Stimulated activated CD8-positive, alpha-beta memory T cell treated with anti-CD3 and anti-CD28 coated beads, Interleukin-15, amount 100 ng/mL, for 24 hours (primary cell): ENCODE results near the gene CGA.
"Not testable (repeated sequence)": the region's sequence is repeated elsewhere in the genome, so short reads cannot be mapped to it uniquely, and the experiment has no call there.

Source experiments
- DNase-seq: peaks from one replicate; pipeline ENCODE4 v3.0.0-alpha.2; 2020; ENCODE audit warnings: low read depth

The CGA gene

DNA sequence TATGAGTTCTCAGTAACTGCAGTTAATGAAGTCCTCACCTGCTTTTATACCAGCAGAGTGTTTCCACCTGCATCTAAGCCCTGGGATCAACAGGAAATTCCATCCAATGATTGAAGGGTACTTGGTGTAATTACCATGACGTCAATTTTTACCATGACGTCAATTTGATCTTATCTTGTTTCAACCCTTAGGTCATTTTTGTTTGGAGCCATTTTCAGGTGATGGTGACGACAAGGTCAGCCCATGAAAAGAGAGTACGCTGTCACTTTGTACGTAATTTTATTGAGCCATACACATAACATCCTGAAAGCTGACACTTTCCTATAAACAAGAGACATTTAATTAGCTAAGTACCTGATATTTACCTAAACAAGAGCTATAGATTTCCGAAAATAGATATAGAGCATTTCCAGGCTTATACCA lies at the start of gene CGA:
Gene CGA, minus strand, starts transcription at position 20 of the 423 bp plus-strand sequence. CDS start 6,906 bp downstream, outside the sequence.
- DNase-seq: no peak

DNA sequence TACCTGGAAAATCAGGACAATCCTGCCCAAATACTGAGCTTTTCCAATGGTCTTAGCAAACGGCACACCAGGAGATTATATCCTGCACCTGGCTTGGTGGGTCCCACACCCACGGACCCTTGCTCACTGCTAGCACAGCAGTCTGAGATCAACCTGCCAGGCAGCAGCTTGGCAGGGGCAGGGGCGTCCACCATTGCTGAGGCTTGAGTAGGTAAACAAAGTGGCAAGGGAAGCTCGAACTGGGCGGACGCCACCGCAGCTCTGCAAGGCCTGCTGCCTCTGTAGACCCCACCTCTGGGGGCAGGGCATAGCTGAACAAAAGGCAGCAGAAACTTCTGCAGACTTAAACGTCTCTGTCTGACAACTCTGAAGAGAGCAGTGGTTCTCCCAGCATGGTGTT lies 45.0 kb upstream of the CGA start:
- not testable (repeated sequence) for DNase-seq

DNA sequence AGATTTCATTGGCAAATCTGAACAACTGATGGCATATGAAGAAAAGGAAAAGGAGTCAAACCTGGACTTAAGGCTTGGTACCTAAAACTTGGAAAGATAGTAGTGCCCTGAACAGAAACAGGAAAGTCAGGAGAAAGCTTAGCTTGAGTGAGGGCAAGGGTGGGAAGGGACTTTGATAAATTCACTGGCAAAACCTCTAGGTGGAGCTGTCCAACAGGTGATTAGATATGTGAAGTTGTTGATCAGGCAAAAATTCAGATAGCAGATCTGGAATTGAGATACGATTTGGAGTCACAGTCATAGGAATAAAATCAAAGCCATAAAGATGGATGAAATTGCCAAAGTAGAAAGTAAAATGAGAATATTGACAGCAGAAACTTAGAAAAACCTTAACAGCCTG lies 44.3 kb upstream of the CGA start:
- DNase-seq: no peak

DNA sequence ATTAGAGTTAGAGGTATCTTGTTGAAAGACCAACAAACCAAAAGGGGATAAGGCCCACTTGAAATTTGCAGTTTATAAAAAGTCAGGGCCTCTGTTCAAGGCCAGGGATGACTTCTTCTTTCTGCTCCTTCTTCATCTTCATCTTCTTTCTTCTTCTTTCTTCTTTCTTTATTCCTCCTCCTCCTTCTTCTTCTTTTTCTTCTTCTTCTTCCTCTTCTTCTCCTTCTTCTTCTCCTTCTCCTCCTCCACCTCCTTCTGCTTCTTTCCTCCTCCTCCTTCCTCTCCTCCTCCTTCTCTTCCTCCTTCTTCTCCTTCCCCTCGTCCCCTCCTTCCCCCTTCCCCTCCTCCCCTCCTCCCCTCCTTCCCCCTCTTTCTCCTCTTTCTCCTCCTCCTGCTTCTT lies 42.1 kb upstream of the CGA start:
- no peak for DNase-seq

DNA sequence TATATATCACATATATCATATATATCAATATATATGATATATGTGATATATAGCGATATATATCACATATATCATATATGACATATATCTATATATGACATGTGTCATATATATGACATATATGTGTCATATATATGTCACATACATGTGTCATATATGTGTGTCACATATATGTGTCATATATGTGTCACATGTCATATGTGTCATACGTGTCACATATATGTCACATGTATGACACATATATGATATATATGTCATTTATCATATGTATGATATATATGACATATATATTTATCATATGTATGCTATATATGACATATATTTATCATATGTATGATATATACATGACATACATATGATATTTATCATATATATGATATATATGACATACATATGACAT lies 32.8 kb upstream of the CGA start:
- no peak for DNase-seq

DNA sequence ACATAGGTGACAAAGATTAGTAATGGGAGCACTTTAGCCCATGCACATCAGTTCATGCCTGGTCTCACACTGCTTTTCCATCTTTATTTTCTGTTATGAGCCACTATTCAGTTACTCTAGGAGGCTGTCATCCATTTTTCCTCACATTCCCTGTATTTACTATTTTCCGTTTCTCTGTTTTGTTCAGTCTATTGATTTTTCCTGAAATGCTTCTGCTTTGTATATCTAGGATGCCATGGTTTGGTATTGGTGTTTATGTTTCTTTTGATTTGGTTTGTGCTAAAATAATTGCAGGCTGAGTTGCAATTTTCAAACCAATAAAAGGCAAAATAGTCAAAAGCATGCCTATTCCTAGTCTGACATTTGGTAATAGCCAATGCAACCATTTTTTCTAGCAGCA lies 31.6 kb upstream of the CGA start:
- DNase-seq: no peak

DNA sequence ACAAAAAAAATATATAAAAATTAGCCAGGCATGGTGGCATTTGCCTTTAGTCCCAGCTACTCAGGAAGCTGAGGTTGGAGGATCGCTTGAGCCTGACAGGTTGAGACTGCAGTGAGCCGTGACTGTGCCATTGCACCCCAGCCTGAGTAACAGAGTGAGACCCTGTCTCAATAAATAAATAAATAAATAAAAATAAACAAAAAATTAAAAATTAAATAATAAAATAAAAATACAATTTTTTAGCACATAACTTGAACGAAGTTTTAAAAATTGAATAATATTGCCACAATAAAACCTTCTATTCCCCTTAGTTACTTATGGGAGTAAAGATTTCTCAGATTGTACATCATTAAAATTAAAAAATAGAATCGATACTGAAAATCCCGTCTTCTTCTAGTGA lies 29.2 kb upstream of the CGA start:
- DNase-seq: no peak

DNA sequence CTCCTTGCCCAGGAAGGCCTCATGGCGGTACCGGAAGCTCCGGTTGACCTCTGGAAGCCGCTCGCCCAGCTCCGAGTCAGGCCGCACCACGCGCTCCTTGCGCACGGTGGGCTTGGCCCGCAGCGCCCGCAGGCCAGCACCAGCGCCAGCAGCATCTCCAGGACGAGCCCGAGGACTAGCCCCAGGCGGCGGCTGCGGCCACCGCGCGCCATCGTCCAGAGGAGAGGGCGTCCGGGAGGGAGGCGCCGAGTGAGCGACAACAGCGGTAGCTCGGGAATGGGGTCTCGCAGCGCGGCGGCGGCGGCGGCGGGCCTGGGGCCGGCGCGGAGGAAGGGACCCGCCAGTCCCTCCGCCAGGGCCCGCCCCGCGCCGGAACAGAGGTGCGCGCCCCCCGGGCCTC lies 27.6 kb upstream of the CGA start:
- no peak for DNase-seq

DNA sequence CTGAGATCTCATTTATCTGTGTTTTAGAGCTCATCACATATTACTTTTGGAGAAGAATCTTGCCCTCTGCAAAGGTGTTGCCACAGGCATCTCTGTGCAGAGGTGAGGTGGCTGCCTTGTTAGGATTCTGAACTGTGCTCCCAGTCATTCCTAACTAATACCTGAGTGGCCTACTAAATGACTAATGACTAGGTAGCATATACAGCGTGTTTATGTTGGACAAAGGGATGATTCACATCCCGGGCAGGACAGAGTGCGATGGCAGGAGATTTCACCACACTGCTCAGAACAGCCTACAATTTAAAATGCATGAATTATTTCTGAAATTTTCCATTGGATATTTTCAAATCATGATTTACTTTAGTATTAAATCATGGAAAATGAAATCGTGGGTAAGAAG lies 23.1 kb upstream of the CGA start:
- no peak for DNase-seq

DNA sequence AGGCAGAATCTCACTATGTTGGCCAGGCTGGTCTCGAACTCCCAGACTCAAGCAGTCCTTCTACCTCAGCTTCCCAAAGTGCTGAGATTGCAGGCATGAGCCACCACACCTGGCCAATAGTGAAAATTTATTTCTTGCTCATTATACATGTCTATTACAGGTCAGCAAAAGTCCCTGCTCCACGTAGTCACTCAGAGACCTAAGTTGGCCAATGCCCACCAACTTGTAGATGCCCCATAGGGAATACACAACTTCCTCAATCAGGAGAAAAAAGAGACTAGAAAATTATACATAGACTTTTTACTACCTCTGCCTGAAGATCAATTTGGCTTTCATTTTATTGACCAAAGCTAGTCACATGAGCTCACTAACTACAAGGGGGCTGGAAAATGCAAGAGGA lies 22.0 kb upstream of the CGA start:
- DNase-seq: no peak

DNA sequence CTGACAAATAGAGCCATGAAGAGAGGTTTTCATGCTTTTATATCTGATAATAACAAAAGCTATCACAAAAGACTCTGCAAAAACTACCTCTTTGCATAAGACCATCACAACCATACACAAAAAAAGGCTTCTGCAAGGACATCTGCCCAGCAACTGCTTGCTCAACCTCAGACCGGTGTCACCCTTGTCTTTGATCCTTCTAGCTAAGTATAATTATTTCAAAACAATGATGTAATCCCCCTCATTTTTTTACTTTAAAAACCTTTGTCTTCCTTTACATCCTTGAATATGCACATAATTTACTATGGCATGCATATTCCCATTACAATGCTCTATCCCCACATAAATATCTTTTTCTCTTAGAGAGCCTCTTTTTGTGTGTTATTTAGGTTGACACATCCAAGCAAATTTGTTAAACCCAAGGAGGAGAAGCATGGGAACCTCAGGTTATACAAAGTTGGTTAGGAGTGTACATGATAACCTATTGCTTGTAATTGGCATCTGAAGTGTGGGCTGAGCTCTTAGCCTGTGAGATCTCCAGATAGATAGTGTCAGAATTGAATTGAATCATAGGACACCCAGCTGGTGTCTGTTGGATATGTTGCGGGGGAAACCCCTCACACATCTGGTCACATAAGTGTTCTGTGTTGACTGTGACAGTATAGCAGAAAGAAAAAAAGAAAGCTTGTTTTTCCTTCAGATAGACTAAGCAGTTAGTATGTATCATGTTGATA lies 20.7 kb upstream of the CGA start:
- no peak for DNase-seq

DNA sequence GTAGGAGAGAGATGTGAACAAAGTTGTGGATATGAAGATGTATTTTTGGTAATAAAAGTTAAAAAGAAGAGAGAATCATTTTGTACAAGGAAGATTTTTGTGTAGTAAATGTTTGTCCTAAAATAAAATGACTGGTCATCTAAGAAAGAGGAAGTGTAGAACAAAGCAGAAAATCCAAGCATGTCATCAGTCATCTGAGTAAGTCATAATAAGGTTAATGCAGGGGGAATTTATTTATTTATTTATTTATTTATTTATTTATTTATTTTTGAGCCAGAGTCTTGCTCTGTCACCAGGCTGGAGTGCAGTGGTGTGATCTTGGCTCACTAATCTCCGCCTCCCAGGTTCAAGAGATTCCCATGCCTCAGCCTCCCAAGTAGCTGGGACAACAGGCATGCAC lies 15.7 kb upstream of the CGA start:
- DNase-seq: no peak

DNA sequence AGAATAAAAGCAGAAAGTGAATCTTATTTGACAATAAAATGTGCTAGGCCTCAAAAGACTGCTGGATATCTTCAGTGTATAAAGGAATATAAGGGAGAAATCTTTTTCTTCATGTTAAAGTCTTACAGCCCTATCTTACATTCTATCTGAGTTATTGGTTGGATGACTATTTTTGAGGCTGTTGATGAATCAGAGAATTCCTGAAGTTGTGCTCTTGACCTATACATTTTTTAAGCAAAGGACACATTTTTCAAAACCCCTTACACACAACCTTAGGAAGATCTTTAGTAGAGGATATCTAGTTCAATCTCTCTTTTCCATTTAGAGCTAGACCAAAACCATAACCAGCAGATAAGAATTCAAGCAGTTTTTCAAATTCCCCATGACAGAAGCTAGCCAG lies 10.9 kb upstream of the CGA start:
- no peak for DNase-seq

DNA sequence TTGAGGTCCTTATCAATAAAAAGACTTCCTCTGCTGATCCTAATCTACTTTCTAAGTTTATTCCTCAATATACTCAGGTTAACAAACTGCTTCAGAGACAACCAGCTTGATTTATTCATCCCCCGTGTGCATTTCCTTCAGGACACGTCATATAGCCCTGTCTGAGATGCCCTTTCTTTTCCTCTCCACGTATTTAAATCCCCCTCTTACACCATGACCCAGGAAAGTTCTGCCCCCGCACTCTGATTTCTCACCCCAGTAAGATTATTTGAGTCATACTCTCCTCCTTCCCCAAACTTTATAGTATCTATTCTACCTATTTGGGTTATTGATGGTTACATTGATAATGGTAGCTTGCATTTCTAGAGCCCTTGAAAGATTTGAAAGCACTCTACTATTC lies 9.8 kb upstream of the CGA start:
- no peak for DNase-seq

DNA sequence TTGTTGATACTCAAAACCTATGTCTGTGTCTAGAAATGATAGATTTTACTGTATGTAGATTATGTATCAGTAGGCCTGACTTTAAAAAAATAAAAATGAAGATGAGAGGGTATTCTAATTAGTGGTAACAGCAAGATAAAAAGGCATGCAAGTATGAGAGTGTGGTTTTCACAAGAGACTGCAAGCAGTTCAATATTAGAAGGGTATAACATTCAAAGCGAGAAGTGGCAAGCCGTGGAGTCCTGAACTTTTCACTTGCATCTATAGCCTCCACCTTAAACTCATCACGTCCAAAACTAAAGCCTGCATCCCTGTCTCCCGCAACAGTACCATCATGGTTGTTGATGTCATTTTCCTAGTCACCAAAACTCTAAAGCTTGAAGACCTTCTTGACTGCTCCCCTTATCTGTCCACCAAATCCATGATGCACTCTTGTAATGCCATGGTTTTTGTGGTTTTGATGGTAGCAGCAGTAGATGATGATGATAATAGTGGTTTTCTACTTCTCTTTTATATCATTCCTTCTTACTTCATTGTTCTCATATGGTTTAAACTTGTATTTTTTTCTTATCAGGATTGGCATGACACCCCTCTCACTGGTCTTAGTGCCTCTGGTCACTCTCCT lies 9.2 kb upstream of the CGA start:
- no peak for DNase-seq

DNA sequence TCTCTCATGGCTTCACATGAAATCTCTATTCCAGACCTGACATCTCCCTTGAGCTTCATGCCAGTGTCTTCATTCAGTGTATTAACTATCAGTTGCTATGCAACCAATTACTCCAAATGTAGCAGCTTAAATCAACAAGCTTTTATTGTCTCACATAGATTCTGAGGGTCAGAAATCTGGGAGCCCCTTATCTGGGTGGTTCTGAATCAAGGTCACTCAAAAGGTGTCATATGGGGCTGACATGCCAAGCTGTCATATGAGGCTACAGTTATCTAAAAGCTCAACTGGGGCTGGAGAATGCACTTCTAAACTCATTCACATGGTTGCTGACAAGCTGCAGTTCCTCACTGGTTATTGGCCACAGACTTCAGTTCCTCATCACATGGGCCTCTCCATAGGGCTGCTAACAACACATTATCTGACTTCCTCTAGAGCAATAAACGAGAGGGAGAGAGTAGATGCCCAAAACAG lies 7.3 kb upstream of the CGA start:
- no peak for DNase-seq

DNA sequence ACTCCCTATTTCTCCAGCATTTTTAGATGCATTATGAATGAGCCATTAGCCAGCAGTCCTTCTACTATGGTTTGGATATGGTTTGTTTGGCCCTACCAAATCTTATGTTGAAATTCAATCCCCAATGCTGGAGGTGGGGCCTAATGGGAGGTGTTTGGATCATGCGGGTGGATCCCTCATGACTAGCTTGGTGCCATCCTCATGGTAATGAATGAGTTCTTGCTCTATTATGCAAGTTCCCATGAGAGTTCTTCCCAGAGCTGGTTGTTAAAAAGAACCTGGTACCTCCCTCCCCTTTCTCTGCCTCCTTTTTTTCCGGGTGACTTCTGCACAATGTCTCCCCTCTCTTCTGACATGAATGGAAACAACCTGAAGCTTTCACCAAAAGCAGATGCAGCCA lies 6.2 kb upstream of the CGA start:
- DNase-seq: no peak

DNA sequence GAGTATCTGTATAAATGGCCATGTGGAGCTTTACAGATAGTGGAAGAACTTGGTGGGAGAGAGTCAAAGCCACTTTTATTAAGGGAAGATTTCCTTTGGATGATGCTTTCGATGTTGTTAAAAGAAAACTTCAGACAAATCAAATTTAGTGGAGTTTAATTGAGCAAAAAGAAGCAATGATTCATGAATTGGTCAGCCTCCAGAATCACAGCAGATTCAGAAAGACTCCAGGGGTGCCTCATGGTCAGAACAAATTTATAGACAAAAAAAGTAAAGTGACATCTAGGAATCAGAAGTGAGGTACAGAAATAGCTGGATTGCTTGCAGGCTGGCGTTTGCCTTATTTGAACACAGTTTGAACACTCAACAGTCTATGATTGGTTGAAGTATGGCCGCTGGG lies 5.3 kb upstream of the CGA start:
- DNase-seq: no peak

DNA sequence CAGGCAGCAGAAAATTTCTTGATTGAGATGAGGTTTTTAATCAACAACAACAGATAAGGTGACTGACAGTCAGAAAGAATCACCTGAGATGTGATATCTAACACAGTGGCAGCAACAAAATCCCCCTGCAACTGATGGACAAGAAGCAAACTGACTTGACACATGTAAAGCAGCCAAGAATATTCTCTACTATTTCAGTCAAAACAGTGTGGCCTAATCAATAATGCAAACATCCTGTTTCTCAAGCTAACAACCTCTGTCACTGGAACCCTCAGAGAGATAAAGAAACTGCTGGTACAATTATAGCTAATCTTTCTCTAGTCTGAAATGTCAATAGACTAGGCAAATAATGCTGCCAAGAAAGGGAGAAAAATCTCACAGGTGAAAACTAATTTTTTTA lies 4.6 kb upstream of the CGA start:
- DNase-seq: no peak

DNA sequence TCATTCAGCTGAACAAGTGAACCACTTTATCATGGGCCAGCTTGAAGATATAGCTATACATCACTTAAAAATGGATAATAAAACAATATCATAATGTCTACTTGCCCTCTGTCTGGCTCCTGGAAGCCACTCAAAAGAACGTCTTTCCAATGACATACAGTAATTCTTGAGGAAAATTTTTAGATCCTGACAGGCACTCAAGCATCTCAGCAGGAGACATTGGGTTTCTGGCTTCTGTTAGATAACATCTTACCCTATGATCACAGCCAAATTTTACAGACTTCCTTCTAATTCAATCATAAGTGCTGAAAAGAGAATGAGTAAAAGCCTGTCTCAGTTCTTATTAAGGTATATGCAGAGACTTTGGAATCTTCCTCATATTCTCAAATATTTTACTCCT lies 330 bp downstream of the CGA start:
- no peak for DNase-seq

DNA sequence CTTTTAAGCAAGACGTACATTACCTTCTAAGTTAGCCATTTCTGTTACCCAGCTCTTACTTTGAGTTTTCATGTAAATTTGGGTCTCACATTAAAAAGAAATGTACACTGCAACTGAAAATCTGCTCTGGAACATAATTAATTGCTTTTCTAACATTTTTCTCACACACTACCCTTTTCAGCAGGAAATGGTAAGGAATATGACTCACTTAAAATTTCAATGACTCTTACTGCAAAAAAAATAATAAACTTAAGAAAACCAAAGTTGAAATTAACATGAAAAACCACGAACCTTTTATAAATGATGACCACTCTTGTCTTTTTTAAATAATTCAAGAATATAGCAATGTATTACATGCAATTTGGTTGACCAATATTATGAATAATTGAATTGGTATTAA lies 1.3 kb downstream of the CGA start:
- no peak for DNase-seq

DNA sequence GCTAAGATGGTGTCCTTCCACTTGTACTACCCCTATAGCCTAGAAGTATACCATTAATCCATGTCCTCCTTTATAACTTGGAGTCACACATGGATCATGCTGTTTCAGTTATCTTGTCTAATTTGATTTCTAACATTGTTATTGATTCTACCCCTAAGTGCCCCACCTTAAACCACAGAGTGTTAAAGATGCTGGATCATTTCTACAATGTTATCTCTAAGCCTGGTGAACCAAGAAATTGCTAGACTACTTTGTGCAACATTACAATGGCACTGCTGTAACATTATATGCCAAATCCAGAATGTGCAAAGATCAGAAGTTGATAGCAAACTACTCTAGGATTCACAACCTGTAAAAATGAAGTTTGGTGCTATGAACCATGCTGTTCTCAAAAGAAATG lies 1.7 kb downstream of the CGA start:
- DNase-seq: no peak

DNA sequence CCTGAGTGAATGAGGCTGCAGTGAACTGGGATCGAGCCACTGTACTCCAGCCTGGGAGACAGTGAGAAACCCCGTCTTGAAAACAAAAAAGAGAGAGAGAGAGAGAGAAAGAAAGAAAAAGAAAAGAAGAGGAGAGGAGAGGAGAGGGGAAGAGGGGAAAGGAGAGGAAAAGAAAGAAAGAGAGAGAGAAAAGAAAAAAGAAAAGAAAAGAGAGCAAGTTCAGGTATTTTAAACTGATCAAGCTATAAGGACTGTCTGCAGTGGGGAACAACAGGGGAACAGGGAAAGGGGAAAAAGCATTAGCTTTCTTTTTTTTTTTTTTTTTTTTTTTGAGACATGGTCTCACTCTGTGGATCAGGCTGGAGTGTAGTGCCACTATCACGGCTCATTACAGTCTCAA lies 2.5 kb downstream of the CGA start:
- DNase-seq: no peak

DNA sequence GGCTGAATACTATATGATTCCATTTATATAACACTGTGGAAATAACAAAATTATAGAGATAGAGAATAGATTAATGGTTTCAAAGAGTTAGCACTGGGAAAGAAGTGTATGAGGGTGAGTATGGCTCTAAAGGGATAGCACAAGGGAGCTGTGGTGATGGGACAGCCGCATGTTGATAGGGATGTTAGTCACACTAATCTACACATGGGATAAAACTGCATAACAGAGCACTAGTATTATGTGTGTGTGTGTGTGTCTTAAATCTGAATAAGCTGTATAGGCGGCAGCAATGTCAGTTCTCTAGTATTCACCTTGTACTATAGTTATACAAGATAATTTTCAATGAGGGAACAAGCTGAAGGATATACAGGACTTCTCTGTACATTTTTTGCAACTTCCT lies 5.8 kb downstream of the CGA start:
- no peak for DNase-seq
